ENCODE data around the gene KATNB1. TPM values are rescaled to one million over a fixed set of nuclear protein-coding genes. Genes with fewer than 3 reads are reported as not detected.

The KATNB1 gene
- polyA plus RNA-seq, 1 of the 3 experiments (the other 2 are of a cell fraction): 43.7 TPM

DNA sequence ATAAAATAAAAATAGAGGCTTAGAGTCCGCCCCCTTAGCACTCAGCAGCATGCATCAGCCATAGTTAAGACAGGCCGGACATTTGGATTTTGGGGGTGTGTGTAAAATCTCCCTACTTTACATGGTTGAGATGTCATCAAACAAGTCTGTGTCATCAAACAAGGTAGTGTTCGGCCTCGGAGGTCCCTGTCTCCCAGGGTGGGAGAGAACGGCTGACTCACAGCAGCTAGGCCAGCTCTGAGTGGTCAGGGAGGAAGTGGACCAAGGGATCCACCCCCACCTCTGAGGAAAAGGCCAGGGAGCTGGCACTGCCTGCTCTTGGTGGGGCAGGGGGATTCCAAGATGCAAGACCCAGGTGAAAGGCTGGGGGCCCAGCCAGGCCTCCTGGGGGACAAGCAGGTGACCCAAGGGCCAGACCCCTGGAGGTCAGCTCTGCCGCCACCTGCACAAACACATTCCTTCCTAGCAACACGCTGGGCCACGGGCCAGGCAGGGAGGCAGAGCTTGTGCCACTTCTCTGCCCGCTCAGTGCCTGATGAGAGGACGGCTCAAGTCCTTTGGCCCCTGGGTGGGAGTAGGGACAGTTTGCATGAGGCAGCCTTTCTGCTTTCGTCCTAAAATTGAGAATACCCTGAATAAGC is 38.2 kb downstream of the KATNB1 start:
- ChIA-PET CTCF (interaction anchor here (0.9 to 1.0 kb wide), 2 partner anchors 17 to 21 kb away, joined by 4 read pairs; no protein-coding TSS in a partner anchor), POLR2A (no interaction called here)
- no peak for TF ChIP-seq TAF1 (IDR thresholded peaks at IDR 0.05; ENCODE audit: borderline replicate concordance, low read depth, low read length)
- TF ChIP-seq NRF1 (IDR thresholded peaks at IDR 0.05; ENCODE audit: low read depth, low read length): no peak
- no peak for TF ChIP-seq RCOR1 (IDR thresholded peaks at IDR 0.05; ENCODE audit: low read length)
- no peak for TF ChIP-seq FOSL2 (IDR thresholded peaks at IDR 0.05; ENCODE audit: borderline replicate concordance, low read depth)
- TF ChIP-seq SMC3 (IDR thresholded peaks at IDR 0.05; ENCODE audit: low read depth, low read length): no peak
- TF ChIP-seq RFX5 (IDR thresholded peaks at IDR 0.05; ENCODE audit: low read length): no peak
- TF ChIP-seq, protein P1, sequence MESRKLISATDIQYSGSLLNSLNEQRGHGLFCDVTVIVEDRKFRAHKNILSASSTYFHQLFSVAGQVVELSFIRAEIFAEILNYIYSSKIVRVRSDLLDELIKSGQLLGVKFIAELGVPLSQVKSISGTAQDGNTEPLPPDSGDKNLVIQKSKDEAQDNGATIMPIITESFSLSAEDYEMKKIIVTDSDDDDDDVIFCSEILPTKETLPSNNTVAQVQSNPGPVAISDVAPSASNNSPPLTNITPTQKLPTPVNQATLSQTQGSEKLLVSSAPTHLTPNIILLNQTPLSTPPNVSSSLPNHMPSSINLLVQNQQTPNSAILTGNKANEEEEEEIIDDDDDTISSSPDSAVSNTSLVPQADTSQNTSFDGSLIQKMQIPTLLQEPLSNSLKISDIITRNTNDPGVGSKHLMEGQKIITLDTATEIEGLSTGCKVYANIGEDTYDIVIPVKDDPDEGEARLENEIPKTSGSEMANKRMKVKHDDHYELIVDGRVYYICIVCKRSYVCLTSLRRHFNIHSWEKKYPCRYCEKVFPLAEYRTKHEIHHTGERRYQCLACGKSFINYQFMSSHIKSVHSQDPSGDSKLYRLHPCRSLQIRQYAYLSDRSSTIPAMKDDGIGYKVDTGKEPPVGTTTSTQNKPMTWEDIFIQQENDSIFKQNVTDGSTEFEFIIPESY (IDR thresholded peaks at IDR 0.05; ENCODE audit: borderline replicate concordance, low read depth): no peak
- TF ChIP-seq TEAD4 (IDR thresholded peaks at IDR 0.05; ENCODE audit: borderline replicate concordance, insufficient read depth): no peak
- no peak for TF ChIP-seq RAD21 (IDR thresholded peaks at IDR 0.05; ENCODE audit: low read length)
- no peak for TF ChIP-seq MEF2A (IDR thresholded peaks at IDR 0.05; ENCODE audit: borderline replicate concordance, low read depth)
- no peak for TF ChIP-seq FOXJ3 (CRISPR knock-in tag; IDR thresholded peaks at IDR 0.05)
- TF ChIP-seq GABPA (IDR thresholded peaks at IDR 0.05; ENCODE audit: low read depth): no peak
- TF ChIP-seq RXRA (IDR thresholded peaks at IDR 0.05; ENCODE audit: borderline replicate concordance, low read depth): no peak
- TF ChIP-seq EZH2phosphoT487 (IDR thresholded peaks at IDR 0.05; ENCODE audit: borderline replicate concordance, low read depth): no peak
- TF ChIP-seq, protein P2, sequence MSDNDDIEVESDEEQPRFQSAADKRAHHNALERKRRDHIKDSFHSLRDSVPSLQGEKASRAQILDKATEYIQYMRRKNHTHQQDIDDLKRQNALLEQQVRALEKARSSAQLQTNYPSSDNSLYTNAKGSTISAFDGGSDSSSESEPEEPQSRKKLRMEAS (IDR thresholded peaks at IDR 0.05; ENCODE audit: low read depth): no peak
- Histone ChIP-seq H3K4me3 (ENCODE audit: low read depth in 2 of 2, low read length in 1 of 2) (no peak overlapping the region), H3K4me2 (no peak overlapping the region), H3K4me1 (ENCODE audit: control insufficient read depth in 1 of 2, insufficient read depth in 2 of 2, low read depth in 1 of 2, low read length in 1 of 2) (no peaks in the 10 kb centered on the region), H2AFZ (ENCODE audit: low read depth) (no peak overlapping the region), H3F3A (replicated peaks; ENCODE audit: insufficient read depth) (peaks cover under 1% of the 10 kb centered on the region), H3K36me3 (replicated peaks in 1 of 2; ENCODE audit: control insufficient read depth in 1 of 2, insufficient read depth in 2 of 2, low read length in 1 of 2) (peaks cover 12 to 15% of the 10 kb centered on the region in 2 experiments), H3K9me2 (no peaks in the 10 kb centered on the region), H3K9me3 (no peaks in the 10 kb centered on the region), H3K27ac (ENCODE audit: low read depth in 2 of 2, low read length in 1 of 2) (no peak overlapping the region), H4K20me1 (ENCODE audit: insufficient read depth) (peaks cover 13% of the 10 kb centered on the region; the same call in 1 of the 2 replicates), H3K9ac (no peak overlapping the region), H3K79me2 (ENCODE audit: insufficient read depth) (peaks cover 18% of the 10 kb centered on the region; the same call in 1 of the 2 replicates), H3K27me3 (ENCODE audit: insufficient read depth) (no peaks in the 10 kb centered on the region)
- whole genome bisulfite sequencing (ENCODE audit: low lambda C conversion rate): 72% methylated on average over 7 of the region's 11 CpGs
- no peak for DNase-seq
